Left lung (tissue), 10 donors: ENCODE data around the gene TMEM138. TPM values are rescaled to one million over a fixed set of nuclear protein-coding genes. Genes with fewer than 3 reads are reported as not detected.

Experiments used
- ATAC-seq: fragments of 200-7000 bp; cut with Tn5 transposase; one replicate; pipeline ENCODE4 v1.9.1; 2020; ENCODE audit warnings: moderate library complexity
- DNase-seq, 4 donors: peaks; one replicate each; pipeline ENCODE4 v3.0.0-alpha.2; 2013 to 2020
- H3K27ac ChIP-seq, 2 donors: fragments of 200-600 bp; sonication (generic) in 1 of 2; one replicate each; pipeline versions ENCODE4 v1.5.0 to v1.8.0; 2020 to 2021
- H3K27me3 ChIP-seq, 2 donors: fragments of 200-600 bp; sonication (generic) in 1 of 2; one replicate each; pipeline versions ENCODE4 v1.5.0 to v1.8.0; 2020 to 2021
- H3K36me3 ChIP-seq, 2 donors: fragments of 200-600 bp; sonication (generic) in 1 of 2; one replicate each; pipeline versions ENCODE4 v1.5.0 to v1.8.0; 2020 to 2021
- H3K4me1 ChIP-seq, 2 donors: fragments of 200-600 bp; one replicate each; pipeline ENCODE4 v1.8.0; 2021
- H3K4me3 ChIP-seq, 2 donors: fragments of 200-600 bp; sonication (generic) in 1 of 2; one replicate each; pipeline versions ENCODE4 v1.5.0 to v1.8.0; 2020 to 2021; ENCODE audit warnings: mild to moderate bottlenecking in 1 of 2
- H3K9me3 ChIP-seq, 2 donors: fragments of 200-600 bp; sonication (generic) in 1 of 2; one replicate each; pipeline versions ENCODE4 v1.5.0 to v1.8.0; 2020 to 2021
- CTCF ChIP-seq, 2 donors: fragments of 200-600 bp; sonication (generic) in 1 of 2; IDR thresholded peaks; one replicate each; pipeline versions ENCODE4 v1.5.0 to v1.8.0; 2021; ENCODE audit warnings: antibody characterized with exemption in 2 of 2
- intact Hi-C, 2 donors: fragments of 100-400 bp; cut with DNase I; formaldehyde crosslinking; loops; one replicate each; pipeline versions ENCODE4 v1.11.2 to v1.14.2; 2022
- polyA plus RNA-seq, 6 donors: library from polyadenylated mRNA; unstranded; fragments of 120-200 nt; gene quantifications; one replicate each; pipeline ENCODE4 v1.2.1, GENCODE V29; 2013; ENCODE audit not compliant: insufficient read length in 6 of 6
- total RNA-seq, 2 donors: library from RNA; stranded (reverse); fragmentation: NEBNext Ultra II Directional; extraction: Animal tissue kit (Norgen Biotek cat#: 25700); gene quantifications; one replicate each; pipeline ENCODE4 v1.2.1, GENCODE V29; 2021
- donor health status: DM: no; HTN: yes; CAD: no.
- donor health status: DM: no; HTN: no; CAD: no.

TMEM138 gene
- total and polyA plus RNA-seq, 8 donors, result 37.5 to 50.5 (median 43.2) TPM

GRCh38 chr11:61345954-61346843 is 16.0 kb upstream of the TMEM138 start:
- Histone ChIP-seq H3K27me3 (no peaks in the 10 kb centered on the region), H3K27ac (no peak overlapping the region), H3K4me1 (peaks cover 0 to 17% of the 10 kb centered on the region in 2 donors), H3K36me3 (peaks cover 0 to 75% of the 10 kb centered on the region in 2 donors), H3K9me3 (no peaks in the 10 kb centered on the region), H3K4me3 (no peak overlapping the region)
- intact Hi-C loops, result no loop called here
- no peak for TF ChIP-seq CTCF (IDR thresholded peaks at IDR 0.05)
- DNase-seq (no peak), ATAC-seq (no peak)

GRCh38 chr11:61347916-61348461 is 14.2 kb upstream of the TMEM138 start:
- ATAC-seq (peak; percentile 51), DNase-seq (peak in 1 of 4 donors; percentile 62)
- intact Hi-C loops, result no loop called here
- Histone ChIP-seq H3K27me3 (no peaks in the 10 kb centered on the region), H3K9me3 (no peaks in the 10 kb centered on the region), H3K36me3 (peaks cover 0 to 74% of the 10 kb centered on the region in 2 donors), H3K4me1 (peaks cover 0 to 17% of the 10 kb centered on the region in 2 donors), H3K4me3 (no peak overlapping the region), H3K27ac (peak overlapping the region in 1 of 2 donors; percentile 2)
- TF ChIP-seq CTCF (IDR thresholded peaks at IDR 0.05), result no peak

GRCh38 chr11:61349189-61349751 is 12.9 kb upstream of the TMEM138 start:
- H3K36me3 ChIP-seq, result peaks cover 0 to 76% of the 10 kb centered on the region in 2 donors
- H3K4me3 ChIP-seq, result no peak overlapping the region
- ATAC-seq (no peak), DNase-seq (no peak)
- H3K4me1 ChIP-seq, result peaks cover 0 to 17% of the 10 kb centered on the region in 2 donors
- intact Hi-C loops, result no loop called here
- H3K27ac ChIP-seq, result no peak overlapping the region
- no peak for TF ChIP-seq CTCF (IDR thresholded peaks at IDR 0.05)
- H3K27me3 ChIP-seq, result no peaks in the 10 kb centered on the region
- H3K9me3 ChIP-seq, result no peaks in the 10 kb centered on the region

- TF ChIP-seq CTCF (IDR thresholded peaks at IDR 0.05), result no peak
- peaks cover 0 to 83% of the 10 kb centered on the region in 2 donors for H3K36me3 ChIP-seq
- intact Hi-C loops, result no loop called here
- H3K4me1 ChIP-seq, result peaks cover 0 to 17% of the 10 kb centered on the region in 2 donors
- H3K4me3 ChIP-seq, result no peak overlapping the region
- no peaks in the 10 kb centered on the region for H3K27me3 ChIP-seq
- ATAC-seq, result no peak
- no peaks in the 10 kb centered on the region for H3K9me3 ChIP-seq
- no peak for DNase-seq
- H3K27ac ChIP-seq, result no peak overlapping the region
These were observed 12.3 kb upstream of the TMEM138 start for GRCh38 chr11:61349916-61350315.

GRCh38 chr11:61350336-61350735 is 11.8 kb upstream of the TMEM138 start:
- intact Hi-C loops, result no loop called here
- Histone ChIP-seq H3K4me1 (peaks cover 0 to 17% of the 10 kb centered on the region in 2 donors), H3K9me3 (no peaks in the 10 kb centered on the region), H3K36me3 (peaks cover 0 to 86% of the 10 kb centered on the region in 2 donors), H3K4me3 (no peak overlapping the region), H3K27me3 (no peaks in the 10 kb centered on the region), H3K27ac (no peak overlapping the region)
- DNase-seq, result no peak
- no peak for TF ChIP-seq CTCF (IDR thresholded peaks at IDR 0.05)
- no peak for ATAC-seq
